Fibroblast of villous mesenchyme (primary cell): Measurements from ENCODE around the gene DDIT4. TPM values are rescaled to one million over a fixed set of nuclear protein-coding genes. Genes with fewer than 3 reads are reported as not detected.
"Not testable (repeated sequence)": the region's sequence is repeated elsewhere in the genome, so short reads cannot be mapped to it uniquely, and the experiment has no call there.

Experiments used
- DNase-seq: peaks from one replicate; pipeline ENCODE4 v3.0.0-alpha.2; 2010; ENCODE audit warnings: low read depth
- H3K4me3 ChIP-seq: 2 replicates; pipeline ENCODE4 v1.5.1; 2011; ENCODE audit warnings: low read depth, mild to moderate bottlenecking, low read length
- total RNA-seq: library from RNA; depleted of rRNA; stranded (reverse); fragments of >200 nt; gene quantifications from 2 replicates; pipeline ENCODE4 v1.2.3, GENCODE V29; 2012
- TF ChIP-seq, protein P1 (sequence below): IDR thresholded peaks from 2 replicates; pipeline ENCODE4 v1.5.1; 2012; ENCODE audit warnings: low read depth, mild to moderate bottlenecking, low read length; ENCODE audit not compliant: insufficient read depth

DDIT4 gene
- total RNA-seq, 1 donor: 88.5 TPM

GRCh38 chr10:72264536-72264935, 9.2 kb upstream of the DDIT4 start:
- TF ChIP-seq, protein P1, sequence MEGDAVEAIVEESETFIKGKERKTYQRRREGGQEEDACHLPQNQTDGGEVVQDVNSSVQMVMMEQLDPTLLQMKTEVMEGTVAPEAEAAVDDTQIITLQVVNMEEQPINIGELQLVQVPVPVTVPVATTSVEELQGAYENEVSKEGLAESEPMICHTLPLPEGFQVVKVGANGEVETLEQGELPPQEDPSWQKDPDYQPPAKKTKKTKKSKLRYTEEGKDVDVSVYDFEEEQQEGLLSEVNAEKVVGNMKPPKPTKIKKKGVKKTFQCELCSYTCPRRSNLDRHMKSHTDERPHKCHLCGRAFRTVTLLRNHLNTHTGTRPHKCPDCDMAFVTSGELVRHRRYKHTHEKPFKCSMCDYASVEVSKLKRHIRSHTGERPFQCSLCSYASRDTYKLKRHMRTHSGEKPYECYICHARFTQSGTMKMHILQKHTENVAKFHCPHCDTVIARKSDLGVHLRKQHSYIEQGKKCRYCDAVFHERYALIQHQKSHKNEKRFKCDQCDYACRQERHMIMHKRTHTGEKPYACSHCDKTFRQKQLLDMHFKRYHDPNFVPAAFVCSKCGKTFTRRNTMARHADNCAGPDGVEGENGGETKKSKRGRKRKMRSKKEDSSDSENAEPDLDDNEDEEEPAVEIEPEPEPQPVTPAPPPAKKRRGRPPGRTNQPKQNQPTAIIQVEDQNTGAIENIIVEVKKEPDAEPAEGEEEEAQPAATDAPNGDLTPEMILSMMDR: no peak
- no peak for DNase-seq
- H3K4me3 ChIP-seq: no peak overlapping the region

DNA sequence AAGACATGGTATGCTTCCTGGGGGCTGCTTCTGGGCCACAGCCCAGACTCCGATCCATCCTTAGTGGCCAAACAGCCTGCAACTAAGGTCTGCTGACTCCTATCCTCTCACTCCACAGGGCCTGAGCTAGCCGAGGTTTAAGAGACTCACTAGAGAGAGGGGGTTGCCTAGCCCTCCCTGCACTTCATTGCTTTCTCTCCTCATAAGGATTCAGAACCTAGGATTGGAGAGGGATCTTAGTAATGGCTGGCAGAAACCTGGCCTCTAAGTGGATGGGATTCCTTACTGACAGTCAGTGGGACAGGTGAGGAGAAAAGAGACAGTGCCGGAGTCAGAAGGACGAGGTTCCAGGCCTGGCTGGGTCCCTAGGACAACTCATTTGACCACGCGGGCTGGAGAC, 8.2 kb upstream of the DDIT4 start:
- no peak overlapping the region for H3K4me3 ChIP-seq
- TF ChIP-seq, protein P1: no peak
- DNase-seq: no peak

DNA sequence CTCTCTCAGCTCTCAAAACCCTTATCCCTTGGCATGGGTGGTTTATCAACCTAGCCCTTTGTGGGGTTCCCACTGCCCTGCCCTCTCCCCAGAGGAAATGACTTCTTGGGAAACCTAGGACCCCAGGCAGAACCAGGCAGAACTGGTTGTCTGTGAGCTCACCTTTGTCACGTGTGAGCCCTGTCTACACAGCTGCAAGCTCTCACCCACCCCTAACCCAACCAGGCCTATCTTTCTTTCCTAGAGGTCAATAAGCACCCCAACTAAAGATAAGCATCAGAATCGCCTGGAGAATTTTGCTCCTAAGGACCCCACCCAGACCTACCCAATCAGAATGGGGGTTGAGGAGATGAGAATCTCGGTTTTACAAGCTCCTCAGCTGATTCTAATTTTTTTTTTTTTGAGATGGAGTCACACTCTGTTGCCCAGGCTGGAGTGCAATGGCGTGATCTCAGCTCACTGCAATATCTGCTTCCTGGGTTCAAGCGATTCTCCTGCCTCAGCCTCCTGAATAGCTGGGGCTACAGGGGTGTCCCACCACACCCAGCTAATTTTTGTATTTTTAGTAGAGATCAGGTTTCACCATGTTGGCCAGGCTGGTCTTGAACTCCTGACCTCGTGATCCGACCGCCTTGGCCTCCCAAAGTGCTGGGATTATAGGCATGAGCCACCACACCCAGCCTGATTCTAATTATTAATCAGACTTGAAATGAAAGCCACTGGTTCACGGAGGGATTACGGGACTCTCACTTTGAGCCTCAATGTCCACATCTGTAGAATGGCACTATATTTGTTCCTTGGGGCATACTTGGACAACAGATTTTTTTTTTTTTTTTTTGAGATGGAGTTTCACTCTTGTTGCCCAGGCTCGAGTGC, 7.5 kb upstream of the DDIT4 start:
- no peak for DNase-seq
- TF ChIP-seq, protein P1: no peak

DNA sequence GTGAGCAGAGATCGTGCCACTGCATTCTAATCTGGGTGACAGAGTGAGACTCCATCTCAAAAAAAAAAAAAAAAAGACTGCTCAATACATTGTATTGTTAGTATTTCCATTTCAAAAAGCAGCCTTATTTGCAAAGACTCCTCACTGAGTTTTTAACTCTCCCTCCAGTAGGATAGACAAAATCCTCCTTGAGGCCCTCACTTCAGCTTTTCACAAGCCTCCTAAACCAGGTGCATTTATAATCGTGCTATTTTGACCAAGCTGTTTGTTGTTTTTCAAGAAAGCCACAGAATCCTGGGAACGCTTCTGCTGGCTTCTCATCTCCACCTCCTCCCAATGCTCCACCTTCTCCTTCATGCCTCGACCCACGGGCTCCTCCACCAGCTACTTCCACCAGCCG, 6.3 kb upstream of the DDIT4 start:
- TF ChIP-seq, protein P1: no peak
- no peak for DNase-seq
- no peak overlapping the region for H3K4me3 ChIP-seq

More for the DNA sequence above, 7.5 kb upstream of the DDIT4 start:
- H3K4me3 ChIP-seq: no peak overlapping the region

- TF ChIP-seq, protein P1: no peak
- DNase-seq: no peak
- no peak overlapping the region for H3K4me3 ChIP-seq
These were observed 5.8 kb upstream of the DDIT4 start for GRCh38 chr10:72267819-72268399.

DNA sequence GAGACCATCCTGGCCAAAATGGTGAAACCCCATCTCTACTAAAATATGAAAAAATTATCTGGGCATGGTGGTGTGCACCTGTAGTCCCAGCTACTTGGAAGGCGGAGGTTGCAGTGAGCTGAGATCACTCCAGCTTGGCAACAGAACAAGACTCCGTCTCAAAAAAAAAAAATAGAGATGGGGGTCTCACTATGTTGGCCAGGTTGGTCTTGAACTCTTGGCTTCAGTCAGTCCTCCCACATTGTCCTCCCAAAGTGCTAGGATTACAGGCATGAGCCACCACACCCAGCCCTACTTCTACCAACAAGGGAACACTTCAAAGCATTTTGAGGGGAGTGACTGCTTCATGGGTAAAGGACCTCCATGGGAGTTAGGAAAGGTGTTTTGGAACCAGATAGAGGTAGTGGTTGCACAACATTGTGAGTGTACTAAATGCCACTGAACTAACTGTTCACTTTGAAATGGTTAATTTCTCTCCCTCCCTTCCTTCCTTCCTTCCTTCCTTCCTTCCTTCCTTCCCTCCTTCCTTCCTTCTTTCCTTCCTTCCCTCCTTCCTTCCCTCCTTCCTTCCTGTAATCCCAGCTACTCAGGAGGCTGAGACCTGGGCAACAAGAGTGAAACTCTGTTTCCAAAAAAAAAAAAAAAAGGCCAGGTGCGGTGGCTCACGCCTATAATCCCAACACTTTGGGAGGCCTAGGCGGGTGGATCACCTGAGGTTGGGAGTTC, 5.1 kb upstream of the DDIT4 start:
- H3K4me3 ChIP-seq, DNase-seq: not testable (repeated sequence)

- TF ChIP-seq, protein P1: no peak
- no peak for DNase-seq
- H3K4me3 ChIP-seq: no peak overlapping the region
These were observed 3.0 kb upstream of the DDIT4 start for GRCh38 chr10:72270607-72271281.
